HG02970 (cell line): ENCODE data around the gene TEX10.

Experiments
- ATAC-seq: cut with Tn5 transposase; IDR thresholded peaks from one replicate; pipeline ENCODE4 v1.9.1; 2021; ENCODE audit warnings: mild to moderate bottlenecking, moderate library complexity, moderate number of reproducible peaks; ENCODE audit not compliant: unreplicated experiment, low FRiP score

TEX10 gene

DNA sequence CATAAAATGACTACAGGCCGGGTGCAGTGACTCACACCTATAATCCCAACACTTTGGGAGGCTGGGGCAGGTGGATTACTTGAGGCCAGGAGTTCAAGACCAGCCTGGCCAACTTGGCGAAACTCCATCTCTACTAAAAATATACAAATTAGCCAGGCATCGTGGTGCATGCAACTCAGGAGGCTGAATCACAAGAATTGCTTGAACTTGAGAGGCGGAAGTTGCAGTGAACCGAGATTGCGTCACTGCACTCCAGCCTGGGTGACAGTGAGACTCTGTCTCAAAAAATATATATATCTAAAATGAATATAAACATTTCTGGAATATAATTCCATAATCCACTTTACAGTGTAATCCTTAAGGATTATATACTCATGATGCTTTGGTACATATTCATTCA, 66.5 kb downstream of the TEX10 start:
- ATAC-seq, result no peak

DNA sequence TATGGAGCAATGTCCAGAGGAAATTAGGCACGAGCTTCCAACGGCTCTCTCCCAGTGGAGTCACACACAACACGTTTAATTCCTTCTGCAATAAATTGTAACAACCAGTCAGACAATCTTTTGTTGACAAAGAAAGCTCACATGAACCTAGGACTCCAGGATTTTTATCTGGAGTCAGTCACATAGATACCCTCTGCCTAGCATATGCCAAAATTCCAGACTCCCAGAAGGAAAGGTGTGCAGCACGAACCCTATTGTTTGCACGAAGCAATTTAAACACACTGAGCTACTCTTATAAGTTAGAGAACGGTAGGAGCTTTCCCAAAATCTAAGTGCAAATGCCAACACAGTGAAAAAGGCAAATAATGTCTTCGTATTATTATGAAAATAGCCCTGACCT, 67.1 kb downstream of the TEX10 start:
- ATAC-seq, result no peak

DNA sequence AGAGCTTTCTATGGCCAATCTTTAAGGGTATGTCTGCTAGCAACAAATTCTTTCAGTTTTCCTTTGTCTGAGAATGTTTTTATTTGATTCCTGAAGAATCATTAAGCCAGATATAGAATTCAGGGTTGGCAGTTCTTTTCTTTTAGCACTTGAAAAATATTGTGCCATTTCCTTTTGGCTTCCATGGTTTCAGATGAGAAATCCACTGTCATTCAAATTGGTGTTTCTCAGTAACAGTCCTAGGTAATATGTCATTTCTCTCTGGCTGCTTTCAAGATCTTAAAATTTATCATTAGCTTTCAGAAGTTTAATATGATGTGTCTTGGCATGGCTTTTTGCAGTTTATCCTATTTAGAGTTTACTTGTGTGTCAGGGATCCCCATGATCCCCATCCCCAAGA, 67.7 kb downstream of the TEX10 start:
- no peak for ATAC-seq

DNA sequence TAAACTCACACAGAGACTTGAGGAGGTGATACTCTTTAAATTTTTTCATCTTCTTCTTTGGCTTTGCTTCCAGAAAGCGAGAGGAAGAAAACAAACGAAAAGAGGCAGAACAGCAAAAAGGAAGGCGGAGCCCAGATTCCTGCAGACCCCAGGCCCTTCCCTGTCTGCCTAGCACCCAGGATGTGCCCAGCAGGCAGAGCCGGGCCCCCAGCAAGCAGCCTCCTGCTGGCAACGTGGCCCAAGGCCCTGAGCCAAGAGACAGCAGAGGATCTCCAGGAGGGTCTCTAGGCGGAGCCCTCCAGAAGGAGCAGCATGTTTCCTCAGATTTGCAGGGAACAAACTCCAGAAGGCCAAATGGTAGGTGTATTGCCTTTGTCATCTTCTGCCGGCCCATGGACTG, 68.5 kb downstream of the TEX10 start:
- no peak for ATAC-seq

DNA sequence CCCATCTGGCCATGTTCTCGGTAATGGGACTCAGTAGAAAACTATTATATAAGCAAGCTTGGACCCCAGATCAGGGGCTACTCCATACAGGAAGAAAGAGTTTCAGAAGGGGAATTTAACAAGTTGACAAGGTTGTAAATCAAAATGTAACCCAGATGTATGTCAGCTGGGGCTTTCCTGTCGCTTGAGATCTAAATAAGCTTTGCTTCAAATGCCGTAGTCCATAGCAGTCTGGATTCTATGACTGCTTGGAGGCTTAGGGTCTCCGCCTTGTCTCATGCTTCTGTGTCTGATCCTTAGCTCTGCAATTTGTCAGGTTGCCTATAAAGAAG, 70.4 kb downstream of the TEX10 start:
- ATAC-seq, result no peak

DNA sequence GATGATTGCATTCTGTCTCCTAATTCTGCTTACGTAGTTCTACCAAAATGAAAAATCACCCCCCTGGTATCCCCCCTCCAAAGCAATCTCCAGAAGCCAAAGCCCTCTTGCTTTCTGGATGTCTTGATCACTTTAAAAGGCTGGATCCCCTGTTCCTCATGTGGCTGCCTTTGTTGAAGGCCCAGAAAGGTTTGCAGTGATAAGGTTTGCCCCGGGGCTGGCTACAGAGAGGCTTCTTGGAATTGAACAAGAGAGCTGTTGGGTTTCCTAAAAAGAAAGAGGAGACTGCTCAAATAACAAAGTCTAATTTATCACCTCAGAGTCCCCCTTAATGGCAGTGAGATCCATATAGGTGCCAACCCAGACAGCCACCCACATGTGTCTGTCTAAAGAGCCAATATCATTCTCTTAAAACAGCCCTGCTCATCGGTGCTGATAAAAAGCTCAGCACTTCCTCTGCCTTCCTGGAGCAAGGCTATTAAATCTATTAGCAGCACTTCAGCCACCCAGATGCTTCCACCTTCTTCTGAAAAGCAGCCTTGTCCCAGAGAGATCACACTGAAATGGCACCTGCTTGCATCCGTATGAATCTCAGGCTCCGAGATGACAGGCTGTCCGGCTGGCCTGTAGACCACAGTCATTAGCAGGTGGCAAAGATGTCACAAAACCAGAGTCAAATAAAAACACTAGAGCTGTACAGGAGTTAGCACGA, 70.9 kb downstream of the TEX10 start:
- no peak for ATAC-seq

DNA sequence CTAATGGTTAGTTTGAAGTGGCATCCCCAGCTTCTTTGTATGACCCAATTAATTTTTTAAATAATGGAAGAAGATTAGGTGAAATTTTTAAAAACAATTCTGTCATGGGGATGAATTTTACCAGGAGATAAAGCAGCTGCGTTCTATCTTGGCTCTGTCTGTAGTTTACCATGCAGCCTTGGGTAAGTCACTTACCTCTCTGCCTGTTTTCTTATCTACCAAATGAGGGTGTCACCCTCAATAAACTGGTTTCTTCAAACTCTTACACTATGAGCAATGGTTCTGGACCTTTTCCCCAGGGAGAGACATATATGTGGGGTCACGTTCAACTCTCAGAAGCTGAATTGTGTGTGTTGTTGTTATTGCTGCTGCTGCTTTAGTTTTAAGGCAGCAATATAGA, 71.7 kb downstream of the TEX10 start:
- no peak for ATAC-seq

DNA sequence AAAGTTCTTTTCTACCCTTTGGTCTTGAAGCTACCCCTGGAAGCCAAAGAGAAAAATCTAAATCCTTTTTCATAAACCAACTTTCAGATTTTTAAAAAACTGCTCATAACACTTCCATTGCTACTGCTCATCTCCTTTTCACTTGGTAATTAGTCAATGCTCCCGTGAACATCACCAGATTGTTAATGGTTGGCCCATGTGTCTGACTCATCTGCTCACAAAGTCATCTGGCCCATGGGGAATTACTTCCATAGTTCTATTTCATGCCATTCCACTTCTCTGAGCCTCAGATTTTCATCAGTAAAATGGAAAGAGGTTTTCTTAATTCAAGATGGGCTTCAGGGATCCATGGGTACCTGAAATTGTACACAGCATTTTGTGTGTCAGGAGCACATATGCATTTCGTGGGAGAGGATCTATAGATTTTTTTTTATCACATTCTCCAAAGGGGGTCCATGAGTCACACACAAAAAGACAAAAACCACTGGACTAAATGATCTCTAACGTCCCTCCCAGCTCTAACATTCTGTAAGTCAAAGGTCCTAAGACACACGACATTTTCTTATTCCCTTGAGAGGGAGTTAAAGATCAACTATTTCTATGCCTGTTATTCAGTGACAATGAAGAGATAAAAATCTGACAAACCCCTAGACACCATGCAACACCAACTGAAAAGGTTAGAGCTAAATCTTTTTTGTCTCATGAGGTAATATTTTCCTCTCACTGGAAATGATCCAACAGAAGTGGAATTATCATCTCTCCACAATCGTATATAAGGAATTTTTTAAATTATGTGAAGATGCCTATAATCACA, 75.4 kb downstream of the TEX10 start:
- ATAC-seq, result no peak

DNA sequence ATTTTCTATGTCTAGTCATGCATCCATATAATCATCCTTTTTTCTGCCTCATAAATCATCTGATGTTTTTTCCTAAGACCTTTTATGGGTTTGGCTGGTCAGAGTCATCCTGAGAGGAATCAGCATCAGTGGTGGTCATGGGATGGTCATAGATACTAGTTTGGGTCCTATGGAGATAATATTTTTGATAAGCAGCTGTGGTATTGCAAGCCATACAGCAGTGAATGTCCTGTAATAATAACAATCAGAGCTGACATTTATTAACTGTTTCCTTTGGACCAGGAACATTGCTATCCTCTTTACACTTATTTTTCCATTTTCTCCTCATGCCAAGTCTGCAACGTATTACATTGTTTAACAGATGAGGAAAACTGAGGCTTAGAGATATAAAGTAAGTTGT, 83.1 kb downstream of the TEX10 start:
- no peak for ATAC-seq

DNA sequence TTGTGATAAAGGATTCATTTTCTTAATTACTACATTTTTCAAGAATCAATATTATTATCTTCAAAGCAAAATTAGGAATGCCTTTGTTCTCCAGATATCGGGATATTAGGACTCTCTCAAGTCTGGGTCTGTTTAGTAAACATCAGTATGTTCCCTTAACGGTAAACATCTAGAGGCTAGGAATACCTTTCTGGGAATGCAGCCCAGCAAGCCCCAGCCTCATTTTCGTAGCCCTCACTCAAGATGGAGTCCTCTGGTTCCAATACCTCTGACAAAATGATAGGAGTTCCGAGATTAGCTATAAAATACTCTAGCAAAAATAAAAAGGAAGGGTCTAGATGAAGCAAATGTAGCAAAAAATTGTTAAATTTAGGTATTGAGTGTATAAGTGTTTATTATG, 84.5 kb downstream of the TEX10 start:
- no peak for ATAC-seq

DNA sequence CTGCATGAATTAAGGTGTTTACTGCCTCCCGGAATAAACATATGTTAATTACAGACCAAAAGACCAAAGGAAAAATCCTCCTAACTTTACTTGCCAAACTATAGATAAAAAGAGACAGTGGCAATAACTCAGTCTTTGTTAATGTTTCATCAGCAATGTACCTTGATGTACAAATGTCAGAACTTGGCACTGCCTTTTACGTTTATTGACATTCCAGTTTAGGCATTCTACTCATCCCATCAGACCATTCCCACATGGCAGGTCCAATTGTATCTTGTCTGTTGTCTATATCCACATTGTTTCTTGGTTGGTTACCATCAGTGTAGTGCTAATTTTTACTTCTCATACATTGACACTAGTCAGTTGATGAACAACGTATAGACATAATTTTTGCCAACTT, 85.5 kb downstream of the TEX10 start:
- no peak for ATAC-seq
